ENCODE results near the gene CTNNAL1. TPM values are rescaled to one million over a fixed set of nuclear protein-coding genes. Genes with fewer than 3 reads are reported as not detected.
A peak's percentile ranks its signal among the peaks of the same experiment; 100 is the strongest.

Gene CTNNAL1
- total and polyA plus RNA-seq, 9 of the 15 experiments (the other 6 are each of a cell fraction or from before 2014, with no cell fraction given): 23.2 to 78.0 (median 46.7) TPM

DNA sequence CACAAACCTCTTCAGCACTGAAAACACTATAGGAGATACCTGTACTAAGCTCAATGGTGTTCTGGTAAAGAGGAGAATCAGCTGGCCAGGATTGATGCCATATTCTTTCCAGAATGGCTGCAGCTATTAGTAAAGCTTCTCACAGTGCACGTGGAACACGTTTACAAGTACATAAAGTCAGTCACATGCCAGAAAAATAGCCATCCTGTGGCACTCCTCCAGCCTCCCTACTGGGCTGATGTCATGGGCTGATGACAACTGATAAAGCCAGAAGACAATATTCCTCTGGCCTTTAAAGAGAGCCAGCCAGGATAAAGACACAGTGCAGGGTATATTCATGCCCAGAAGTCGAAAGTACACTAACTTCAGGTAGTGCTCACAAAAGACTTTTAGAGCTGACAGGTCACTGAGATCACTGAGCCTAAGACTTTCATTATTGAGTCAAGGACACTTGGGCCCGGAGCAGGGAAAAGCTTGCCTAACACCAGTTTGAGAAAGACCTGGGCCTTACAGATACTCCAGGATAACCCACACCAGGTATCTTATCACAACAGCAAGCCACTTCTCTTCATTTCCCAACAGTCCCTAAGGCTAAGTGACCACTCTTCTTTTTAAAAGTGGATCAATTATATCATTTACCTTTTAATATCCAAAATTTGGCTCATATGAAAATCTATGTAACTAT lies 49.7 kb downstream of the CTNNAL1 start (continued):
- TF ChIP-seq L3MBTL2 (IDR thresholded peaks at IDR 0.05) (peak; percentile 83), CHD1 (IDR thresholded peaks at IDR 0.05; ENCODE audit: low read length) (no peak), MXI1 (IDR thresholded peaks at IDR 0.05; ENCODE audit: low read depth, low read length) (no peak), DACH1 (IDR thresholded peaks at IDR 0.05; ENCODE audit: partially characterized antibody) (no peak), SMARCA4 (IDR thresholded peaks at IDR 0.05) (peak; percentile 50; the same call in 1 of the 2 replicates), PHB (CRISPR knock-in tag; IDR thresholded peaks at IDR 0.05) (no peak), SRSF7 (optimal IDR thresholded peaks at IDR 0.05; ENCODE audit: low read depth, low read length) (no peak), PHTF2 (CRISPR knock-in tag; IDR thresholded peaks at IDR 0.05) (no peak), ZNF217 (CRISPR knock-in tag; IDR thresholded peaks at IDR 0.05) (no peak), HDAC3 (IDR thresholded peaks at IDR 0.05; ENCODE audit: borderline replicate concordance, partially characterized antibody) (no peak), NR1H2 (CRISPR knock-in tag; IDR thresholded peaks at IDR 0.05) (no peak), POU5F1 (IDR thresholded peaks at IDR 0.05; ENCODE audit: borderline replicate concordance, low read depth, low read length, partially characterized antibody) (no peak), ZC3H4 (CRISPR knock-in tag; IDR thresholded peaks at IDR 0.05; ENCODE audit: borderline replicate concordance) (no peak), PCBP2 (IDR thresholded peaks at IDR 0.05; ENCODE audit: low read depth, low read length, poor library complexity, severe bottlenecking) (no peak), KDM1A (IDR thresholded peaks at IDR 0.05) (no peak; a peak in 1 of 4 replicates), NONO (IDR thresholded peaks at IDR 0.05; ENCODE audit: low read depth in 2 of 2, low read length in 1 of 2) (no peak), POLR2AphosphoS2 (IDR thresholded peaks at IDR 0.05; ENCODE audit: low read length) (no peak), WHSC1 (IDR thresholded peaks at IDR 0.05; ENCODE audit: low read length) (no peak), SMAD2 (IDR thresholded peaks at IDR 0.05; ENCODE audit: low read depth, low read length) (no peak), CGGBP1 (CRISPR knock-in tag; IDR thresholded peaks at IDR 0.05) (no peak), U2AF1 (optimal IDR thresholded peaks at IDR 0.05; ENCODE audit: low read depth, low read length) (no peak), BCOR (IDR thresholded peaks at IDR 0.05) (no peak)
- TF ChIP-seq, protein P1, sequence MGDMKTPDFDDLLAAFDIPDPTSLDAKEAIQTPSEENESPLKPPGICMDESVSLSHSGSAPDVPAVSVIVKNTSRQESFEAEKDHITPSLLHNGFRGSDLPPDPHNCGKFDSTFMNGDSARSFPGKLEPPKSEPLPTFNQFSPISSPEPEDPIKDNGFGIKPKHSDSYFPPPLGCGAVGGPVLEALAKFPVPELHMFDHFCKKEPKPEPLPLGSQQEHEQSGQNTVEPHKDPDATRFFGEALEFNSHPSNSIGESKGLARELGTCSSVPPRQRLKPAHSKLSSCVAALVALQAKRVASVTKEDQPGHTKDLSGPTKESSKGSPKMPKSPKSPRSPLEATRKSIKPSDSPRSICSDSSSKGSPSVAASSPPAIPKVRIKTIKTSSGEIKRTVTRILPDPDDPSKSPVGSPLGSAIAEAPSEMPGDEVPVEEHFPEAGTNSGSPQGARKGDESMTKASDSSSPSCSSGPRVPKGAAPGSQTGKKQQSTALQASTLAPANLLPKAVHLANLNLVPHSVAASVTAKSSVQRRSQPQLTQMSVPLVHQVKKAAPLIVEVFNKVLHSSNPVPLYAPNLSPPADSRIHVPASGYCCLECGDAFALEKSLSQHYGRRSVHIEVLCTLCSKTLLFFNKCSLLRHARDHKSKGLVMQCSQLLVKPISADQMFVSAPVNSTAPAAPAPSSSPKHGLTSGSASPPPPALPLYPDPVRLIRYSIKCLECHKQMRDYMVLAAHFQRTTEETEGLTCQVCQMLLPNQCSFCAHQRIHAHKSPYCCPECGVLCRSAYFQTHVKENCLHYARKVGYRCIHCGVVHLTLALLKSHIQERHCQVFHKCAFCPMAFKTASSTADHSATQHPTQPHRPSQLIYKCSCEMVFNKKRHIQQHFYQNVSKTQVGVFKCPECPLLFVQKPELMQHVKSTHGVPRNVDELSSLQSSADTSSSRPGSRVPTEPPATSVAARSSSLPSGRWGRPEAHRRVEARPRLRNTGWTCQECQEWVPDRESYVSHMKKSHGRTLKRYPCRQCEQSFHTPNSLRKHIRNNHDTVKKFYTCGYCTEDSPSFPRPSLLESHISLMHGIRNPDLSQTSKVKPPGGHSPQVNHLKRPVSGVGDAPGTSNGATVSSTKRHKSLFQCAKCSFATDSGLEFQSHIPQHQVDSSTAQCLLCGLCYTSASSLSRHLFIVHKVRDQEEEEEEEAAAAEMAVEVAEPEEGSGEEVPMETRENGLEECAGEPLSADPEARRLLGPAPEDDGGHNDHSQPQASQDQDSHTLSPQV (IDR thresholded peaks at IDR 0.05): peak; percentile 79
- TF ChIP-seq, protein P2, sequence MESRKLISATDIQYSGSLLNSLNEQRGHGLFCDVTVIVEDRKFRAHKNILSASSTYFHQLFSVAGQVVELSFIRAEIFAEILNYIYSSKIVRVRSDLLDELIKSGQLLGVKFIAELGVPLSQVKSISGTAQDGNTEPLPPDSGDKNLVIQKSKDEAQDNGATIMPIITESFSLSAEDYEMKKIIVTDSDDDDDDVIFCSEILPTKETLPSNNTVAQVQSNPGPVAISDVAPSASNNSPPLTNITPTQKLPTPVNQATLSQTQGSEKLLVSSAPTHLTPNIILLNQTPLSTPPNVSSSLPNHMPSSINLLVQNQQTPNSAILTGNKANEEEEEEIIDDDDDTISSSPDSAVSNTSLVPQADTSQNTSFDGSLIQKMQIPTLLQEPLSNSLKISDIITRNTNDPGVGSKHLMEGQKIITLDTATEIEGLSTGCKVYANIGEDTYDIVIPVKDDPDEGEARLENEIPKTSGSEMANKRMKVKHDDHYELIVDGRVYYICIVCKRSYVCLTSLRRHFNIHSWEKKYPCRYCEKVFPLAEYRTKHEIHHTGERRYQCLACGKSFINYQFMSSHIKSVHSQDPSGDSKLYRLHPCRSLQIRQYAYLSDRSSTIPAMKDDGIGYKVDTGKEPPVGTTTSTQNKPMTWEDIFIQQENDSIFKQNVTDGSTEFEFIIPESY (CRISPR knock-in tag; IDR thresholded peaks at IDR 0.05): no peak
